ENCODE measurements around the gene HAND2. TPM values are rescaled to one million over a fixed set of nuclear protein-coding genes. Genes with fewer than 3 reads are reported as not detected.
A peak's percentile ranks its signal among the peaks of the same experiment; 100 is the strongest.

Gene HAND2
- total RNA-seq, 1 donor from 2014 or later, result not detected

- H3K27me3 Mint-ChIP-seq (ENCODE audit: low read depth), result peaks cover 97% of the 10 kb centered on the region
- H3K4me1 Mint-ChIP-seq, result peaks cover 24% of the 10 kb centered on the region
- H3K4me3 Mint-ChIP-seq, result peak overlapping the region; percentile 57
- TF ChIP-seq, protein P1, sequence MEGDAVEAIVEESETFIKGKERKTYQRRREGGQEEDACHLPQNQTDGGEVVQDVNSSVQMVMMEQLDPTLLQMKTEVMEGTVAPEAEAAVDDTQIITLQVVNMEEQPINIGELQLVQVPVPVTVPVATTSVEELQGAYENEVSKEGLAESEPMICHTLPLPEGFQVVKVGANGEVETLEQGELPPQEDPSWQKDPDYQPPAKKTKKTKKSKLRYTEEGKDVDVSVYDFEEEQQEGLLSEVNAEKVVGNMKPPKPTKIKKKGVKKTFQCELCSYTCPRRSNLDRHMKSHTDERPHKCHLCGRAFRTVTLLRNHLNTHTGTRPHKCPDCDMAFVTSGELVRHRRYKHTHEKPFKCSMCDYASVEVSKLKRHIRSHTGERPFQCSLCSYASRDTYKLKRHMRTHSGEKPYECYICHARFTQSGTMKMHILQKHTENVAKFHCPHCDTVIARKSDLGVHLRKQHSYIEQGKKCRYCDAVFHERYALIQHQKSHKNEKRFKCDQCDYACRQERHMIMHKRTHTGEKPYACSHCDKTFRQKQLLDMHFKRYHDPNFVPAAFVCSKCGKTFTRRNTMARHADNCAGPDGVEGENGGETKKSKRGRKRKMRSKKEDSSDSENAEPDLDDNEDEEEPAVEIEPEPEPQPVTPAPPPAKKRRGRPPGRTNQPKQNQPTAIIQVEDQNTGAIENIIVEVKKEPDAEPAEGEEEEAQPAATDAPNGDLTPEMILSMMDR (conservative IDR thresholded peaks at IDR 0.05), result no peak
- no peaks in the 10 kb centered on the region for H3K9me3 Mint-ChIP-seq
- H3K36me3 Mint-ChIP-seq (ENCODE audit: low read depth), result no peaks in the 10 kb centered on the region
- no peak overlapping the region for H3K27ac Mint-ChIP-seq (ENCODE audit: unreplicated experiment)
- DNase-seq (ENCODE audit: low read depth, low spot score), result no peak
These were observed 3.3 kb downstream of the HAND2 start for GRCh38 chr4:173526724-173527102.

GRCh38 chr4:173526027-173526482, 4.0 kb downstream of the HAND2 start:
- no peak overlapping the region for H3K27ac Mint-ChIP-seq (ENCODE audit: unreplicated experiment)
- peaks cover 24% of the 10 kb centered on the region for H3K4me1 Mint-ChIP-seq
- no peaks in the 10 kb centered on the region for H3K36me3 Mint-ChIP-seq (ENCODE audit: low read depth)

GRCh38 chr4:173525118-173526011, 4.7 kb downstream of the HAND2 start:
- no peaks in the 10 kb centered on the region for H3K9me3 Mint-ChIP-seq
- H3K27me3 Mint-ChIP-seq (ENCODE audit: low read depth), result peaks cover 97% of the 10 kb centered on the region
- H3K4me3 Mint-ChIP-seq, result peak overlapping the region; percentile 4
- H3K36me3 Mint-ChIP-seq (ENCODE audit: low read depth), result no peaks in the 10 kb centered on the region
- TF ChIP-seq, protein P1 (conservative IDR thresholded peaks at IDR 0.05), result no peak
- H3K4me1 Mint-ChIP-seq, result peaks cover 24% of the 10 kb centered on the region
- H3K27ac Mint-ChIP-seq (ENCODE audit: unreplicated experiment), result no peak overlapping the region
- DNase-seq (ENCODE audit: low read depth, low spot score), result no peak

More at GRCh38 chr4:173526027-173526482, 4.0 kb downstream of the HAND2 start:
- Mint-ChIP-seq H3K9me3 (no peaks in the 10 kb centered on the region), H3K27me3 (ENCODE audit: low read depth) (peaks cover 97% of the 10 kb centered on the region), H3K4me3 (peak overlapping the region; percentile 4)
- DNase-seq (ENCODE audit: low read depth, low spot score), result no peak
- TF ChIP-seq, protein P1 (conservative IDR thresholded peaks at IDR 0.05), result no peak

DNA sequence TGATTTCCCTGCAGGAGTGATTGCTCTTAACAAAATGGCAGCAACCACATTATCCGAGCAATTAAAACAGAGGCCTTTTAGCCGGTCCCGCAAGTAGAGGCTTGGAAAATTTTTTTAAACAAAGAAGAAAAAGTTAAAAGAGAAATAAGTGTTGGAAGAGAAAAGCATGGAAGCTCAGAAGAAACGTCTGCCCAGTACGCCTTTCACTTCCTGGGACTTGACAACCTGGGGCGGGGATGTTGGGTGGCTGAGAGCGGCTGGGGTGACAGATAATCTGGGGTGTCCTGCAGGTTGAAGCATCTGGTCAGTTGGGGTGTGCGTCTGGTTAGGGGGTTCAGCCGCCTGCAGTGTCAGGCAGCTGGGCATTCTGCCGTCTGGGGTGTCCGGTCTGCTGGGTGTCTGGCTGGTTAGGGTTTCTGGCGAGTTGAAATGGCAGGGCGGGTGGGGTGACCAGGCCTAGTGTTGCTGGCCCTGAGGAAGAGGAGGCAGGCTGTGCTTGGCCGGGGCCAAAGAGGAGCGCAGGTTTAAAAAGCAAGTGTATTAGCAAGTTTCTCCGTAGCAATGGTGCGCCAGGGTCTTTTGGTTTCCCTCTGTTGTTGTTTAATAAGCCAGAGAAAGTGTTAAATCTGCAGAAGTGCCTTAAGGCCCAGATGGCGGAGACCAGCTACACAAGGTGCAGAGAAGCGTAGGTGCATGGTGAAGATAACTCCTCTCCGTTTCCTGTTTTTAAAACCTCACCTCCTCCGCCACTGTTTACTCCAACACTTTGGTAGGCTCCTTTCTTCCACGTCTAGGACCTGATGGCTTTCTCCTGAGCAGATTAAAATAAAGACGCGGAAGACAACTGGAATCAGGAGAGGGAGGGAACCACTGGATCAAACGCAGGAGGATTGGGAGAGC, 5.6 kb downstream of the HAND2 start:
- H3K27me3 Mint-ChIP-seq (ENCODE audit: low read depth), result peaks cover 97% of the 10 kb centered on the region
- no peaks in the 10 kb centered on the region for H3K9me3 Mint-ChIP-seq
- peak overlapping the region; percentile 39 for H3K4me3 Mint-ChIP-seq
- no peak for DNase-seq (ENCODE audit: low read depth, low spot score)
- H3K36me3 Mint-ChIP-seq (ENCODE audit: low read depth), result no peaks in the 10 kb centered on the region
- peaks cover 17% of the 10 kb centered on the region for H3K4me1 Mint-ChIP-seq
- TF ChIP-seq, protein P1 (conservative IDR thresholded peaks at IDR 0.05), result no peak
- H3K27ac Mint-ChIP-seq (ENCODE audit: unreplicated experiment), result no peak overlapping the region

DNA sequence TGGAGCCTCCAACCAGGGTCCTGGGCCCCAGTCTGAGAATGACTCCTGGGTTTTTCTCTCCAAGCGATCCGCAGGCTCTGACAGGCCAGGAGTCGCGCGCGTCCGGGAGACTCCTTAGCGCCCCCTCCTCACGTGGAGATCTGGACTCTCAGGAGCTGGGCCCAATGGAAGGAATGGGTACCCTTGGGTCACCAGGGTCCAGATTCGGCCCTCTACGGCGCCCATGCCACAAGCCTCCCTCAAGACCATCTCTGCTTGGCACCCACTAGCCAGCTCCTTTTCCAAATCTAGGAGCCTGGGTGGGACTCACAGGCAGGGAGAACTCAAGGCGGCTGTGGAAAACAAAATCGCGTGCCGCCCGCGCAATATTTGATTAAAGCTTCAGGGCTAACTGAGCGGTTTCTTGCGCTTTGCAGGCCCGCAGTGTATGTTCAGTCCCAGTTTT, 7.1 kb downstream of the HAND2 start:
- Mint-ChIP-seq H3K36me3 (ENCODE audit: low read depth) (no peaks in the 10 kb centered on the region), H3K27ac (ENCODE audit: unreplicated experiment) (no peak overlapping the region), H3K4me3 (peak overlapping the region; percentile 78), H3K27me3 (ENCODE audit: low read depth) (peaks cover 100% of the 10 kb centered on the region), H3K9me3 (no peaks in the 10 kb centered on the region), H3K4me1 (peaks cover 17% of the 10 kb centered on the region)
- TF ChIP-seq, protein P1 (conservative IDR thresholded peaks at IDR 0.05), result no peak
- DNase-seq (ENCODE audit: low read depth, low spot score), result no peak
